Hepatocyte (in vitro differentiated cells): ENCODE data around the gene TMA16. TPM values are rescaled to one million over a fixed set of nuclear protein-coding genes. Genes with fewer than 3 reads are reported as not detected.
"Not testable (repeated sequence)": the region's sequence is repeated elsewhere in the genome, so short reads cannot be mapped to it uniquely, and the experiment has no call there.

ENCODE experiments used
- DNase-seq: peaks from one replicate; pipeline ENCODE4 v3.0.0-alpha.2; 2016; ENCODE audit warnings: low spot score
- H2AFZ ChIP-seq: fragments of 200-600 bp; sonication (generic); 2 replicates; pipeline ENCODE4 v1.6.0; 2016; ENCODE audit warnings: antibody characterized with exemption, mild to moderate bottlenecking
- H3K27ac ChIP-seq: fragments of 200-600 bp; sonication (generic); 2 replicates; pipeline ENCODE4 v1.5.1; 2016; ENCODE audit warnings: mild to moderate bottlenecking
- H3K27me3 ChIP-seq: fragments of 200-600 bp; sonication (generic); 2 replicates; pipeline ENCODE4 v1.6.1; 2016
- H3K36me3 ChIP-seq: fragments of 200-600 bp; sonication (generic); replicated peaks from 2 replicates; pipeline ENCODE4 v1.5.1; 2016; ENCODE audit warnings: low read depth; ENCODE audit not compliant: insufficient read depth
- H3K4me1 ChIP-seq: fragments of 200-600 bp; sonication (generic); 2 replicates; pipeline ENCODE4 v1.5.1; 2016; ENCODE audit warnings: mild to moderate bottlenecking, moderate library complexity; ENCODE audit not compliant: insufficient read depth
- H3K4me2 ChIP-seq: fragments of 200-600 bp; sonication (generic); 2 replicates; pipeline ENCODE4 v1.6.0; 2016
- H3K4me3 ChIP-seq: fragments of 200-600 bp; sonication (generic); 2 replicates; pipeline ENCODE4 v1.5.1; 2016; ENCODE audit warnings: mild to moderate bottlenecking
- H3K79me2 ChIP-seq: fragments of 200-600 bp; sonication (generic); 2 replicates; pipeline ENCODE4 v1.6.0; 2017; ENCODE audit warnings: mild to moderate bottlenecking
- H3K9me2 ChIP-seq: fragments of 200-600 bp; sonication (generic); replicated peaks from 2 replicates; pipeline ENCODE4 v1.6.0; 2017; ENCODE audit warnings: mild to moderate bottlenecking; ENCODE audit not compliant: insufficient read depth
- H3K9me3 ChIP-seq: fragments of 200-600 bp; sonication (generic); 2 replicates; pipeline ENCODE4 v1.5.1; 2016; ENCODE audit warnings: low read depth, mild to moderate bottlenecking
- H4K20me1 ChIP-seq: fragments of 200-600 bp; sonication (generic); 2 replicates; pipeline ENCODE4 v1.6.0; 2016; ENCODE audit warnings: mild to moderate bottlenecking; ENCODE audit not compliant: insufficient read depth, poor library complexity, severe bottlenecking
- CTCF ChIP-seq: fragments of 200-600 bp; sonication (generic); IDR thresholded peaks from 2 replicates; pipeline ENCODE4 v1.5.1; 2016; ENCODE audit warnings: antibody characterized with exemption, mild to moderate bottlenecking; ENCODE audit not compliant: poor library complexity
- EZH2 ChIP-seq: fragments of 200-600 bp; sonication (generic); IDR thresholded peaks from 2 replicates; pipeline ENCODE4 v1.6.1; 2016; ENCODE audit warnings: antibody characterized with exemption, mild to moderate bottlenecking, borderline replicate concordance
- EZH2phosphoT487 ChIP-seq: fragments of 200-600 bp; sonication (generic); IDR thresholded peaks from one replicate; pipeline ENCODE4 v1.6.1; 2018; ENCODE audit warnings: antibody characterized with exemption, mild to moderate bottlenecking, low read depth, moderate library complexity; ENCODE audit not compliant: unreplicated experiment, severe bottlenecking
- WGBS: methylation state at CpG from one replicate; pipeline ENCODE4 v1.1.6; 2016; ENCODE audit warnings: low lambda C conversion rate; ENCODE audit errors: missing lambda C conversion rate; 5-methylcytosine and 5-hydroxymethylcytosine counted together
- polyA plus RNA-seq: library from polyadenylated mRNA; unstranded; fragments of >200 nt; fragmentation: Nextera tagmentation; extraction: Ambion mirVana; gene quantifications from 2 replicates; pipeline ENCODE4 v1.2.1, GENCODE V29; 2016
- total RNA-seq: library from RNA; depleted of rRNA; stranded (reverse); fragments of >200 nt; gene quantifications from 2 replicates; pipeline ENCODE4 v1.2.3, GENCODE V29; 2014

TMA16 gene
- total and polyA plus RNA-seq, 2 experiments from 2014 or later: 10.9 to 24.9 TPM

- Histone ChIP-seq H3K79me2 (no peaks in the 10 kb centered on the region), H3K4me2 (no peak overlapping the region)
These were observed 41.2 kb downstream of the TMA16 start for GRCh38 chr4:163535657-163536056.

GRCh38 chr4:163536091-163536490 lies 41.6 kb downstream of the TMA16 start:
- Histone ChIP-seq H2AFZ (no peak overlapping the region), H3K4me3 (no peak overlapping the region), H3K4me2 (no peak overlapping the region), H3K9me2 (no peaks in the 10 kb centered on the region), H3K36me3 (no peaks in the 10 kb centered on the region), H3K27ac (peak overlapping the region; percentile 26), H3K79me2 (no peaks in the 10 kb centered on the region), H4K20me1 (no peaks in the 10 kb centered on the region), H3K27me3 (no peaks in the 10 kb centered on the region), H3K9me3 (no peaks in the 10 kb centered on the region), H3K4me1 (no peaks in the 10 kb centered on the region)
- WGBS: 75% methylated on average over 2 of the region's 2 CpGs
- TF ChIP-seq EZH2 (no peak), CTCF (no peak), EZH2phosphoT487 (no peak)
- no peak for DNase-seq

More at GRCh38 chr4:163535657-163536056, 41.2 kb downstream of the TMA16 start:
- no peak overlapping the region for H2AFZ ChIP-seq
- H3K27ac ChIP-seq: peak overlapping the region; percentile 26
- no peaks in the 10 kb centered on the region for H3K9me3 ChIP-seq
- no peaks in the 10 kb centered on the region for H4K20me1 ChIP-seq
- no peaks in the 10 kb centered on the region for H3K4me1 ChIP-seq
- DNase-seq: no peak
- no peak overlapping the region for H3K4me3 ChIP-seq
- WGBS: 94% methylated on average over 1 of the region's 1 CpG
- H3K9me2 ChIP-seq: no peaks in the 10 kb centered on the region
- H3K36me3 ChIP-seq: no peaks in the 10 kb centered on the region
- TF ChIP-seq EZH2phosphoT487: no peak
- no peak for TF ChIP-seq CTCF
- no peak for TF ChIP-seq EZH2
- no peaks in the 10 kb centered on the region for H3K27me3 ChIP-seq

- H3K9me3 ChIP-seq: no peaks in the 10 kb centered on the region
- no peak overlapping the region for H3K4me3 ChIP-seq
- H3K36me3 ChIP-seq: no peaks in the 10 kb centered on the region
- no peaks in the 10 kb centered on the region for H3K79me2 ChIP-seq
- H3K27ac ChIP-seq: no peak overlapping the region
- no peak for DNase-seq
- H3K27me3 ChIP-seq: no peaks in the 10 kb centered on the region
- no peak overlapping the region for H3K4me2 ChIP-seq
- H2AFZ ChIP-seq: no peak overlapping the region
- H3K4me1 ChIP-seq: no peaks in the 10 kb centered on the region
- H3K9me2 ChIP-seq: no peaks in the 10 kb centered on the region
- TF ChIP-seq CTCF (no peak), EZH2 (no peak), EZH2phosphoT487 (no peak)
- WGBS: 90% methylated on average over 3 of the region's 3 CpGs
- no peaks in the 10 kb centered on the region for H4K20me1 ChIP-seq
These were observed 42.6 kb downstream of the TMA16 start for GRCh38 chr4:163537114-163537513.

GRCh38 chr4:163538820-163539219 lies 44.3 kb downstream of the TMA16 start:
- not testable (repeated sequence) for H2AFZ ChIP-seq, H3K9me3 ChIP-seq, H3K4me2 ChIP-seq, H3K4me3 ChIP-seq, H3K27me3 ChIP-seq, H3K79me2 ChIP-seq, H3K27ac ChIP-seq, DNase-seq, H3K4me1 ChIP-seq, H3K9me2 ChIP-seq, H4K20me1 ChIP-seq, H3K36me3 ChIP-seq
- 99% methylated on average over 4 of the region's 4 CpGs for WGBS
